ENCODE measurements around the gene DNAH1.

Gene DNAH1

DNA sequence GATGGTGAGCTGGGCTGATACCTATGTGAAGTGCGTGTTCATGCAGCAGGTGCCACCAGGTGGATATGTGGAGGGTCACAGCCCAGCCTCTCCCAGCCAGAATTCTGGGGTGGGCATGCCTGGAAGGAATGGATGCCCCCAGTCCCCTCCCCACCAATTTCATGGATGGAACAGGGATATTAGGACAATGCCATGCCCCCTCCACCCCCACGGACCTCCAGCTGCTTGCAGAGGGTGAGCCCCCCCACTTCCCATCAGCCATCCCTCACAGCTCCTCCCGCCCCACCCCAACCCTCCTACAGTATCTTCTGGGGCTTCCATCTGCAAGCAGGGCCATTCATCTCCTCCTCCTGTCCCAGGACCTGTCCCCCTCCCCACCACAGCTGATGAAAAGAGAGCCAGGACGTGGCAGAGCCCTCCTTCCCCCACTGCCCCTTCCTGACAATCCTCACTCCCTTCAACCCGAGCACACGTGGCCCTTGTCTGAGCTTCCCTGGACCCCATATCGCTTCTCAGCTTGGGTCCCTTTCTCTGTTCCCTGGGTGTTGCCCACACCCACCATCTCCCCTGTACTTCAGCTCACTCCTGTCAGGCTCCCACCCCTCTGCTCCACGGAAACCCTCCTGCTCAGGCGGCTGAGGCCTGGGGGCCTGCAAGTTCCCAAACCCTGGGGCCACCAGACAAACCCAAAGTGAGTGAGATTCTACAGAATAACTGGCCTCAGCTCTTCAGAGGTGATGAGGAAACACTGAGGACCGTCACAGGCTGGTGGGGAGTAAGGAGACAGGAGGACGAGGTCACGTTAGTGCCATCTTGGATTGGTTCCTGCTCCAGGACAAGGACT lies 131.6 kb downstream of the DNAH1 start:
- no peak overlapping the region for H3K27ac Mint-ChIP-seq
- no peaks in the 10 kb centered on the region for H3K9me3 Mint-ChIP-seq
- no peak overlapping the region for H3K4me3 Mint-ChIP-seq
- no peaks in the 10 kb centered on the region for H3K27me3 Mint-ChIP-seq
- ATAC-seq = no peak
- H3K36me3 Mint-ChIP-seq = no peaks in the 10 kb centered on the region
- H3K4me1 Mint-ChIP-seq = peaks cover 19% of the 10 kb centered on the region
